Endothelial cell of umbilical vein (primary cell): ENCODE data around the gene SELENOO. TPM values are rescaled to one million over a fixed set of nuclear protein-coding genes. Genes with fewer than 3 reads are reported as not detected.

ENCODE experiments used
- BruUV-seq: library from RNA; stranded (reverse); fragments of 400-500 nt; replicated peaks from 2 replicates; lab custom pipeline; 2021; lab: Mats Ljungman, UMichigan
- CTCF ChIA-PET: fragments of 300-600, 350-600 bp; sonication (Branson Sonifier 250); formaldehyde crosslinking; loops from one replicate; lab custom pipeline; 2021; ENCODE audit warnings: antibody characterized with exemption, inconsistent platforms; lab: Charles Lee
- POLR2A ChIA-PET: fragments of 300-600, 350-600 bp; sonication (Branson Sonifier 250); formaldehyde crosslinking; loops from one replicate; lab custom pipeline; 2021; ENCODE audit warnings: antibody characterized with exemption, inconsistent platforms; lab: Charles Lee
- DNase-seq: peaks from one replicate; pipeline ENCODE4 v3.0.0-alpha.2; 2011; ENCODE audit warnings: low read depth, low spot score
- FAIRE-seq: peaks from 2 replicates; lab custom pipeline; 2011; peaks lifted over from hg19 to GRCh38; lab: Jason Lieb, UNC
- H2AFZ ChIP-seq: 2 replicates; pipeline ENCODE4 v1.6.0; 2012; ENCODE audit warnings: low read depth, low read length, control low read depth, inconsistent platforms
- H3K27ac ChIP-seq: 2 replicates; pipeline ENCODE4 v1.5.1; 2011; ENCODE audit warnings: low read depth, mild to moderate bottlenecking, control low read depth, low read length, moderate library complexity; ENCODE audit not compliant: insufficient read depth
- H3K27me3 ChIP-seq, 2 experiments: 2 replicates each; pipeline versions ENCODE4 v1.6.0 to v1.6.1; 2011; ENCODE audit warnings: low read length in 2 of 2, mixed read lengths in 1 of 2; ENCODE audit not compliant: control insufficient read depth in 2 of 2, insufficient read depth in 2 of 2
- H3K36me3 ChIP-seq, 2 experiments: 2 replicates in 1 of 2; 3 replicates in 1 of 2; pipeline ENCODE4 v1.5.1; 2011; ENCODE audit warnings: low read length in 2 of 2, mild to moderate bottlenecking in 1 of 2, moderate library complexity in 1 of 2; ENCODE audit not compliant: control insufficient read depth in 2 of 2, insufficient read depth in 2 of 2; ENCODE audit errors: extremely low read depth in 1 of 2
- H3K4me1 ChIP-seq: 3 replicates; pipeline ENCODE4 v1.5.1; 2011; ENCODE audit warnings: mild to moderate bottlenecking, low read length; ENCODE audit not compliant: control insufficient read depth, insufficient read depth; ENCODE audit errors: extremely low read depth
- H3K4me2 ChIP-seq: 2 replicates; pipeline ENCODE4 v1.6.1; 2011; ENCODE audit warnings: low read length, control low read depth, mixed read lengths; ENCODE audit not compliant: insufficient read depth
- H3K4me3 ChIP-seq, 3 experiments: fragments of 200-600 bp in 1 of 3; sonication (generic), shearing (Covaris generic) in 1 of 3; replicated peaks in 1 of 3; 2 replicates each; pipeline ENCODE4 v1.5.1; 2011 to 2016; ENCODE audit warnings: control low read depth in 3 of 3, low read length in 3 of 3, mild to moderate bottlenecking in 2 of 3, inconsistent platforms in 1 of 3, low read depth in 1 of 3, moderate library complexity in 1 of 3; ENCODE audit not compliant: insufficient read depth in 1 of 3
- H3K79me2 ChIP-seq: 2 replicates; pipeline ENCODE4 v1.6.0; 2012; ENCODE audit warnings: low read length, inconsistent platforms; ENCODE audit not compliant: control insufficient read depth, insufficient read depth
- H3K9ac ChIP-seq: replicated peaks from 2 replicates; pipeline ENCODE3; 2011; ENCODE audit warnings: low read length, control low read depth; ENCODE audit not compliant: insufficient read depth; ENCODE audit errors: extremely low read depth
- H3K9me1 ChIP-seq: replicated peaks from 3 replicates; pipeline ENCODE4 v1.6.0; 2011; ENCODE audit warnings: mild to moderate bottlenecking, low read length; ENCODE audit not compliant: control insufficient read depth, insufficient read depth; ENCODE audit errors: extremely low read depth
- H3K9me3 ChIP-seq: replicated peaks from 2 replicates; pipeline ENCODE4 v1.5.1; 2012; ENCODE audit warnings: low read length, inconsistent platforms; ENCODE audit not compliant: control insufficient read depth, insufficient read depth
- H4K20me1 ChIP-seq: replicated peaks from 2 replicates; pipeline ENCODE3; 2011; ENCODE audit warnings: mild to moderate bottlenecking, low read length; ENCODE audit not compliant: control insufficient read depth, insufficient read depth; ENCODE audit errors: extremely low read depth
- CTCF ChIP-seq, 2 donors: IDR thresholded peaks; 1 replicate in 1 of 2; 2 replicates in 1 of 2; pipeline ENCODE4 v1.5.1; 2011; ENCODE audit warnings: low read length in 2 of 2, mild to moderate bottlenecking in 2 of 2, moderate library complexity in 2 of 2, control low read depth in 1 of 2, inconsistent platforms in 1 of 2, low read depth in 1 of 2; ENCODE audit not compliant: insufficient read depth in 1 of 2; ENCODE audit errors: extremely low read depth in 1 of 2
- EZH2 ChIP-seq: IDR thresholded peaks from 2 replicates; pipeline ENCODE4 v1.6.1; 2012; ENCODE audit warnings: borderline replicate concordance, low read depth, mild to moderate bottlenecking, moderate library complexity, low read length, inconsistent platforms; ENCODE audit not compliant: severe bottlenecking
- FOS ChIP-seq: IDR thresholded peaks from 2 replicates; pipeline ENCODE4 v1.6.1; 2011; ENCODE audit warnings: mild to moderate bottlenecking, low read length, moderate library complexity, borderline replicate concordance; ENCODE audit not compliant: insufficient read depth
- GATA2 ChIP-seq: IDR thresholded peaks from 2 replicates; pipeline ENCODE4 v1.7.0; 2011; ENCODE audit warnings: low read depth, mild to moderate bottlenecking, moderate library complexity, mixed read lengths, low read length; ENCODE audit not compliant: insufficient read length, insufficient read depth
- JUN ChIP-seq: IDR thresholded peaks from 2 replicates; pipeline ENCODE4 v1.6.1; 2011; ENCODE audit warnings: borderline replicate concordance, low read depth; ENCODE audit not compliant: insufficient read length, insufficient read depth
- MAX ChIP-seq: IDR thresholded peaks from 2 replicates; pipeline ENCODE4 v1.6.1; 2011; ENCODE audit not compliant: insufficient read depth, insufficient read length
- MYC ChIP-seq: IDR thresholded peaks from one replicate; pipeline ENCODE4 v1.6.1; 2011; ENCODE audit warnings: mild to moderate bottlenecking, low read depth, low read length
- POLR2A ChIP-seq: IDR thresholded peaks from 2 replicates; pipeline ENCODE4 v1.6.1; 2012; ENCODE audit warnings: low read depth, mild to moderate bottlenecking, control low read depth, low read length
- POLR2AphosphoS5 ChIP-seq: IDR thresholded peaks from 2 replicates; pipeline ENCODE4 v1.6.1; 2012; ENCODE audit warnings: low read depth, mild to moderate bottlenecking, control low read depth, low read length, moderate library complexity; ENCODE audit not compliant: insufficient read depth
- dilution Hi-C: fragments of 300-500 bp; cut with MboI; formaldehyde crosslinking; loops from one replicate; pipeline ENCODE4 v1.15.0; 2019; ENCODE audit warnings: low sequenced_read_pairs; ENCODE audit not compliant: extremely low pct_ligation_motif_present
- intact Hi-C: fragments of 100-400 bp; cut with micrococcal nuclease; formaldehyde crosslinking; loops from one replicate; pipeline ENCODE4 v1.10.0; 2022
- polyA plus RNA-seq, 4 experiments: library from polyadenylated mRNA; depleted of rRNA in 3 of 4; stranded (reverse) in 3 of 4; unstranded in 1 of 4; fragments of >200 nt; gene quantifications; 2 replicates each; pipeline versions ENCODE4 v1.2.1 to v1.2.3, GENCODE V29; 2011 to 2012; ENCODE audit warnings: missing spikeins in 1 of 4
- total RNA-seq: library from RNA; stranded (reverse); gene quantifications from 2 replicates; pipeline ENCODE4 v1.2.3, GENCODE V29; 2021

SELENOO gene
- total and polyA plus RNA-seq, 2 donors (not counting 3 experiments of a cell fraction or from before 2014, with no cell fraction given) = 24.1 to 37.5 TPM

GRCh38 chr22:50179937-50180726 is 20.7 kb upstream of the SELENOO start:
- Histone ChIP-seq H3K36me3 (no peaks in the 10 kb centered on the region), H4K20me1 (no peaks in the 10 kb centered on the region), H3K9me1 (no peaks in the 10 kb centered on the region), H3K4me3 (no peak overlapping the region), H3K27ac (no peak overlapping the region), H3K4me1 (peaks cover 11% of the 10 kb centered on the region), H3K9ac (no peak overlapping the region), H3K4me2 (no peak overlapping the region), H3K27me3 (no peaks in the 10 kb centered on the region), H3K79me2 (no peaks in the 10 kb centered on the region), H3K9me3 (no peaks in the 10 kb centered on the region), H2AFZ (no peak overlapping the region)
- BruUV-seq = no TSS peak
- TF ChIP-seq POLR2AphosphoS5 (no peak), FOS (no peak), MYC (no peak), MAX (no peak), POLR2A (no peak), CTCF (IDR thresholded peaks at IDR 0.05; ENCODE audit: extremely low read depth in 1 of 2, insufficient read depth in 1 of 2, low read depth in 1 of 2, low read length in 2 of 2) (no peak), GATA2 (no peak), EZH2 (no peak), JUN (no peak)
- ChIA-PET POLR2A (no interaction called here), CTCF (no interaction called here)
- DNase-seq (no peak), FAIRE-seq (no peak)
- dilution Hi-C loops = no loop called here
- intact Hi-C loops = no loop called here
